OCI-LY1 (cell line): Measurements from ENCODE around the gene UBR3.

ENCODE experiments used
- H2AFZ ChIP-seq: fragments of 200-600 bp; sonication (generic), shearing (Covaris generic); 2 replicates; pipeline ENCODE4 v1.6.0; 2014; ENCODE audit warnings: antibody characterized with exemption, mild to moderate bottlenecking, low read length
- H3F3A ChIP-seq: fragments of 200-600 bp; sonication (generic), shearing (Covaris generic); 2 replicates; pipeline ENCODE4 v1.6.0; 2014; ENCODE audit warnings: mild to moderate bottlenecking, antibody characterized with exemption, low read length, moderate library complexity; ENCODE audit not compliant: insufficient read depth
- H3K27ac ChIP-seq: fragments of 200-600 bp; sonication (generic); 2 replicates; pipeline ENCODE4 v1.5.1; 2014; ENCODE audit warnings: low read length, mixed run types, mild to moderate bottlenecking, low read depth; ENCODE audit not compliant: poor library complexity, severe bottlenecking
- H3K27me3 ChIP-seq: fragments of 200-600 bp; sonication (generic); 2 replicates; pipeline ENCODE4 v1.6.0; 2014; ENCODE audit warnings: antibody characterized with exemption, mild to moderate bottlenecking, low read length, moderate library complexity; ENCODE audit not compliant: insufficient read depth
- H3K36me3 ChIP-seq: fragments of 200-600 bp; sonication (generic); 2 replicates; pipeline ENCODE4 v1.6.1; 2014; ENCODE audit warnings: mild to moderate bottlenecking, antibody characterized with exemption, low read length, moderate library complexity, mixed read lengths; ENCODE audit not compliant: insufficient read depth
- H3K4me1 ChIP-seq: fragments of 200-600 bp; sonication (generic); 2 replicates; pipeline ENCODE4 v1.5.1; 2014; ENCODE audit warnings: mild to moderate bottlenecking, low read length, moderate library complexity; ENCODE audit not compliant: insufficient read depth, severe bottlenecking
- H3K4me2 ChIP-seq: fragments of 200-600 bp; sonication (generic), shearing (Covaris generic); 2 replicates; pipeline ENCODE4 v1.6.1; 2014; ENCODE audit warnings: low read length
- H3K4me3 ChIP-seq: fragments of 200-600 bp; sonication (generic); 2 replicates; pipeline ENCODE4 v1.5.1; 2014; ENCODE audit warnings: low read length, low read depth, mild to moderate bottlenecking, mixed read lengths; ENCODE audit not compliant: poor library complexity, severe bottlenecking
- H3K79me2 ChIP-seq: fragments of 200-600 bp; shearing (Covaris generic); 2 replicates; pipeline ENCODE4 v1.6.1; 2016; ENCODE audit warnings: mixed run types, low read length, mixed read lengths; ENCODE audit not compliant: insufficient read depth
- H3K9ac ChIP-seq: fragments of 200-600 bp; sonication (generic), shearing (Covaris generic); 2 replicates; pipeline ENCODE4 v1.6.1; 2014; ENCODE audit warnings: mild to moderate bottlenecking, low read length, mixed read lengths
- H3K9me2 ChIP-seq: fragments of 200-600 bp; sonication (generic), shearing (Covaris generic); 2 replicates; pipeline ENCODE4 v1.6.1; 2014; ENCODE audit warnings: low read depth, mild to moderate bottlenecking, low read length, mixed read lengths
- H3K9me3 ChIP-seq: fragments of 200-600 bp; shearing (Covaris generic); 2 replicates; pipeline ENCODE4 v1.6.1; 2014; ENCODE audit warnings: low read length, mixed read lengths
- H4K20me1 ChIP-seq: fragments of 200-600 bp; sonication (generic), shearing (Covaris generic); 2 replicates; pipeline ENCODE4 v1.6.0; 2016; ENCODE audit warnings: mild to moderate bottlenecking, low read length; ENCODE audit not compliant: insufficient read depth
- EZH2 ChIP-seq: fragments of 200-600 bp; sonication (generic), shearing (Covaris generic); IDR thresholded peaks from 2 replicates; pipeline ENCODE4 v1.8.0; 2017; ENCODE audit warnings: borderline replicate concordance, mixed run types, mild to moderate bottlenecking, antibody characterized with exemption, low read length, moderate library complexity, mixed read lengths
- TF ChIP-seq, protein P1 (sequence below): fragments of 200-600 bp; sonication (generic), shearing (Covaris generic); IDR thresholded peaks from 2 replicates; pipeline ENCODE4 v1.5.1; 2017; ENCODE audit warnings: mild to moderate bottlenecking, antibody characterized with exemption, low read length, moderate library complexity, mixed read lengths

Gene UBR3

DNA sequence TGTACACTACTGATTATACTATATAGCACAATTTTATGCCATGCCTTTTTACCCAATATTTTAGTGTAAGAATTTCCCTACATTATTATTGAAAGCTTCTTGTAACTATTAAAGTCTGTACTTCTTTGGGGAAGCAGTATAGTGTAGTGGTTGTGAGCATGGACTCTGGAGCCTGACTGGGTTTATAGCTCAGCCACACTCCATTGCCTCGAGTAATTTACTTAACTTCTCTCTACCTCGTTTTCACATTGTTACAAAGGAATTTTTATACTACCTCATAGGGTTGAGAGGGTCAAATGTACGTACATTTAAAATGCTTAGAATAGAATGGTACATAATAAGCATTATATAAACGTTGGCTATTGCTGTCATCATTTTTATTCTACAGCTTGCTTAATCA, 139.2 kb downstream of the UBR3 start:
- no peaks in the 10 kb centered on the region for H3F3A ChIP-seq
- no peak overlapping the region for H3K27ac ChIP-seq
- no peaks in the 10 kb centered on the region for H3K4me1 ChIP-seq
- TF ChIP-seq EZH2 = no peak
- TF ChIP-seq, protein P1, sequence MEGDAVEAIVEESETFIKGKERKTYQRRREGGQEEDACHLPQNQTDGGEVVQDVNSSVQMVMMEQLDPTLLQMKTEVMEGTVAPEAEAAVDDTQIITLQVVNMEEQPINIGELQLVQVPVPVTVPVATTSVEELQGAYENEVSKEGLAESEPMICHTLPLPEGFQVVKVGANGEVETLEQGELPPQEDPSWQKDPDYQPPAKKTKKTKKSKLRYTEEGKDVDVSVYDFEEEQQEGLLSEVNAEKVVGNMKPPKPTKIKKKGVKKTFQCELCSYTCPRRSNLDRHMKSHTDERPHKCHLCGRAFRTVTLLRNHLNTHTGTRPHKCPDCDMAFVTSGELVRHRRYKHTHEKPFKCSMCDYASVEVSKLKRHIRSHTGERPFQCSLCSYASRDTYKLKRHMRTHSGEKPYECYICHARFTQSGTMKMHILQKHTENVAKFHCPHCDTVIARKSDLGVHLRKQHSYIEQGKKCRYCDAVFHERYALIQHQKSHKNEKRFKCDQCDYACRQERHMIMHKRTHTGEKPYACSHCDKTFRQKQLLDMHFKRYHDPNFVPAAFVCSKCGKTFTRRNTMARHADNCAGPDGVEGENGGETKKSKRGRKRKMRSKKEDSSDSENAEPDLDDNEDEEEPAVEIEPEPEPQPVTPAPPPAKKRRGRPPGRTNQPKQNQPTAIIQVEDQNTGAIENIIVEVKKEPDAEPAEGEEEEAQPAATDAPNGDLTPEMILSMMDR = no peak
- no peaks in the 10 kb centered on the region for H3K27me3 ChIP-seq
- H3K4me3 ChIP-seq = no peak overlapping the region
- no peak overlapping the region for H2AFZ ChIP-seq
- H3K36me3 ChIP-seq = peaks cover 8% of the 10 kb centered on the region; the same call in 1 of the 2 replicates
- H3K4me2 ChIP-seq = no peak overlapping the region
- H4K20me1 ChIP-seq = no peaks in the 10 kb centered on the region
- no peaks in the 10 kb centered on the region for H3K79me2 ChIP-seq
- no peaks in the 10 kb centered on the region for H3K9me3 ChIP-seq
- no peaks in the 10 kb centered on the region for H3K9me2 ChIP-seq
- H3K9ac ChIP-seq = no peak overlapping the region

DNA sequence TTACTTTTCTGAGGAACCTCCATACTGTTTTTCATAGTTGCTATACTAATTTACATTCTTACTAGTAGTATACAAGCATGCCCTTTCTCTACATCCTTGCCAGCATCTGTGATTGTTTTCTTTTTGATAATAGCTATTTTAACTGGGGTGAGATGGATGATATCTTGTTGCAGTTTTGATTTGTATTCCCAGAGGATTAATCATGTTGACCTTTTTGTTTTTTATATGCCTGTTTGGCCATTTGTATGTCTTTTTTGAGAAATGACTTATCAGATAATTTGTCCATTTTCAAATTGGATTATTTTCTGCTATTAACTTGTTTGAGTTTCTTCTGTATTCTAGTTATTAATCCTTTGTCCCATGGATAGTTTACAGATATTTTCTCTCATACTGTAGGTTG, 141.5 kb downstream of the UBR3 start:
- H3K79me2 ChIP-seq = no peaks in the 10 kb centered on the region
- no peak for TF ChIP-seq EZH2
- TF ChIP-seq, protein P1 = no peak
- no peak overlapping the region for H3K4me3 ChIP-seq
- no peaks in the 10 kb centered on the region for H3K27me3 ChIP-seq
- H3K9me3 ChIP-seq = no peaks in the 10 kb centered on the region
- H3K27ac ChIP-seq = no peak overlapping the region
- no peak overlapping the region for H3K9ac ChIP-seq
- H3K4me1 ChIP-seq = no peaks in the 10 kb centered on the region
- no peaks in the 10 kb centered on the region for H3K9me2 ChIP-seq
- no peak overlapping the region for H3K4me2 ChIP-seq
- no peaks in the 10 kb centered on the region for H4K20me1 ChIP-seq
- H3K36me3 ChIP-seq = peaks cover 8% of the 10 kb centered on the region; the same call in 1 of the 2 replicates
- H3F3A ChIP-seq = no peaks in the 10 kb centered on the region
- no peak overlapping the region for H2AFZ ChIP-seq

DNA sequence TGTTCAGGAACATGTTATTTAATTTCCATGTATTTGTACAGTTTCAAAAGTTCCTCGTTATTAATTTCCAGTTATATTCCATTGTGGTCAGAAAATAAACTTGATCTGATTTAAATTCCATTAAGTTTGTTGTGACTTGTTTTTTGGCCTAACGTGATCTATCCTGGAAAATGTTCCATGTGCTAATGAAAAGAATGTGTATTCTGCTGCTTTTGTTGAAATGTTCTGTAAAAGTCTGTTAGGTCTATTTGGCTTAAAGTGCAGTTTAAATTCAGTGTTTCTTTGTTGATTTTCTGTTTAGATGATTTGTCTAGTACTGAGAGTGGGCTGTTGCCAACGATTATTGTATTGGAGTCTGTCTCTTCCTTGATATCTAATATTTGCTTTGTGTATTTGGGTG, 148.0 kb downstream of the UBR3 start:
- Histone ChIP-seq H3K9me3 (peaks cover 8% of the 10 kb centered on the region; the same call in 1 of the 2 replicates), H3K27me3 (no peaks in the 10 kb centered on the region), H3K9me2 (no peaks in the 10 kb centered on the region), H3K27ac (no peak overlapping the region), H2AFZ (no peak overlapping the region), H3K9ac (no peak overlapping the region), H3K79me2 (no peaks in the 10 kb centered on the region), H3K36me3 (no peaks in the 10 kb centered on the region), H3K4me2 (no peak overlapping the region), H3K4me3 (no peak overlapping the region), H3F3A (no peaks in the 10 kb centered on the region), H3K4me1 (no peaks in the 10 kb centered on the region), H4K20me1 (no peaks in the 10 kb centered on the region)
- TF ChIP-seq, protein P1 = no peak
- no peak for TF ChIP-seq EZH2
